ENCODE results near the gene NPM3. TPM values are rescaled to one million over a fixed set of nuclear protein-coding genes. Genes with fewer than 3 reads are reported as not detected.
"Not testable (repeated sequence)": the region's sequence is repeated elsewhere in the genome, so short reads cannot be mapped to it uniquely, and the experiment has no call there.

NPM3 gene
- polyA plus RNA-seq, 1 experiment = 31.5 TPM

GRCh38 chr10:101803511-101803910 is 20.3 kb upstream of the NPM3 start:
- CTCF ChIA-PET = interaction anchor here (1.0 to 3.3 kb wide), 3 partner anchors 23 to 270 kb away, joined by 3 to 9 read pairs (median 4); no protein-coding TSS in a partner anchor
- H3K27ac ChIP-seq (ENCODE audit: low read depth, low read length) = no peak overlapping the region
- no peak for DNase-seq (ENCODE audit: low read depth, low spot score)

GRCh38 chr10:101797403-101798059 is 14.3 kb upstream of the NPM3 start:
- POLR2A ChIA-PET = interaction anchor here (1.3 kb wide), 1 partner anchor 14 kb away, joined by 4 read pairs; the partner anchor contains the start of gene NPM3
- Histone ChIP-seq H3K4me3 (ENCODE audit: low read depth, low read length) (no peak overlapping the region), H3K9me3 (ENCODE audit: control insufficient read depth, insufficient read depth, low read length) (no peaks in the 10 kb centered on the region), H3K27ac (ENCODE audit: low read depth, low read length) (no peak overlapping the region), H3K27me3 (ENCODE audit: control insufficient read depth, insufficient read depth, low read length) (no peaks in the 10 kb centered on the region)
- no peak for DNase-seq (ENCODE audit: low read depth, low spot score)
- CTCF ChIA-PET = interaction anchor here (0.6 to 7.2 kb wide), 5 partner anchors 14 to 571 kb away, joined by 3 to 55 read pairs (median 3); partner anchors contain the start of gene NPM3
- TF ChIP-seq CTCF (IDR thresholded peaks at IDR 0.05; ENCODE audit: low read depth, low read length) = no peak

More at GRCh38 chr10:101803511-101803910, 20.3 kb upstream of the NPM3 start:
- no peak overlapping the region for H3K4me3 ChIP-seq (ENCODE audit: low read depth, low read length)
- no peaks in the 10 kb centered on the region for H3K27me3 ChIP-seq (ENCODE audit: control insufficient read depth, insufficient read depth, low read length)
- no peak for TF ChIP-seq CTCF (IDR thresholded peaks at IDR 0.05; ENCODE audit: low read depth, low read length)
- no peaks in the 10 kb centered on the region for H3K9me3 ChIP-seq (ENCODE audit: control insufficient read depth, insufficient read depth, low read length)
- POLR2A ChIA-PET = no interaction called here

GRCh38 chr10:101793526-101793925 is 10.3 kb upstream of the NPM3 start:
- Histone ChIP-seq H3K27ac (ENCODE audit: low read depth, low read length) (no peak overlapping the region), H3K27me3 (ENCODE audit: control insufficient read depth, insufficient read depth, low read length) (no peaks in the 10 kb centered on the region), H3K9me3 (ENCODE audit: control insufficient read depth, insufficient read depth, low read length) (no peaks in the 10 kb centered on the region), H3K4me3 (ENCODE audit: low read depth, low read length) (no peak overlapping the region)
- DNase-seq (ENCODE audit: low read depth, low spot score) = no peak
- no peak for TF ChIP-seq CTCF (IDR thresholded peaks at IDR 0.05; ENCODE audit: low read depth, low read length)
- POLR2A ChIA-PET = interaction anchor here (0.6 kb wide), 1 partner anchor 11 kb away, joined by 5 read pairs; no protein-coding TSS in a partner anchor
- CTCF ChIA-PET = interaction anchor here (7.2 kb wide), 1 partner anchor 10 kb away, joined by 55 read pairs; the partner anchor contains the start of gene NPM3

GRCh38 chr10:101789686-101790085 is 6.4 kb upstream of the NPM3 start:
- POLR2A ChIA-PET = no interaction called here
- DNase-seq (ENCODE audit: low read depth, low spot score) = no peak
- Histone ChIP-seq H3K9me3 (ENCODE audit: control insufficient read depth, insufficient read depth, low read length) (no peaks in the 10 kb centered on the region), H3K27ac (ENCODE audit: low read depth, low read length) (no peak overlapping the region), H3K4me3 (ENCODE audit: low read depth, low read length) (no peak overlapping the region), H3K27me3 (ENCODE audit: control insufficient read depth, insufficient read depth, low read length) (no peaks in the 10 kb centered on the region)
- no peak for TF ChIP-seq CTCF (IDR thresholded peaks at IDR 0.05; ENCODE audit: low read depth, low read length)
- CTCF ChIA-PET = interaction anchor here (1.6 kb wide), 1 partner anchor 8 kb away, joined by 7 read pairs; no protein-coding TSS in a partner anchor

GRCh38 chr10:101789231-101789630 is 6.0 kb upstream of the NPM3 start:
- CTCF ChIA-PET = interaction anchor here (1.6 kb wide), 1 partner anchor 8 kb away, joined by 7 read pairs; no protein-coding TSS in a partner anchor
- POLR2A ChIA-PET; H3K27ac ChIP-seq (ENCODE audit: low read depth, low read length); H3K9me3 ChIP-seq (ENCODE audit: control insufficient read depth, insufficient read depth, low read length); H3K27me3 ChIP-seq (ENCODE audit: control insufficient read depth, insufficient read depth, low read length); DNase-seq (ENCODE audit: low read depth, low spot score); H3K4me3 ChIP-seq (ENCODE audit: low read depth, low read length): not testable (repeated sequence)
